Spleen (tissue), 11 donors: Measurements from ENCODE around the gene WLS. TPM values are rescaled to one million over a fixed set of nuclear protein-coding genes. Genes with fewer than 3 reads are reported as not detected.
A peak's percentile ranks its signal among the peaks of the same experiment; 100 is the strongest.

Source experiments
- DNase-seq: peaks from one replicate; pipeline ENCODE4 v3.0.0-alpha.2; 2020
- H3K27ac ChIP-seq, 8 donors: fragments of 200-600 bp; sonication (generic) in 7 of 8; 1 replicate in 4 of 8; 2 replicates in 4 of 8; pipeline versions ENCODE4 v1.5.0 to v1.8.0; 2016 to 2021; ENCODE audit warnings: inconsistent platforms in 4 of 8, mild to moderate bottlenecking in 4 of 8, moderate library complexity in 1 of 8
- H3K27me3 ChIP-seq, 7 donors: fragments of 200-600 bp; sonication (generic) in 6 of 7; replicated peaks in 1 of 7; 1 replicate in 4 of 7; 2 replicates in 3 of 7; pipeline versions ENCODE4 v1.5.0 to v1.8.0; 2016 to 2021; ENCODE audit warnings: inconsistent platforms in 3 of 7, mild to moderate bottlenecking in 1 of 7
- H3K36me3 ChIP-seq, 6 donors: fragments of 200-600 bp; sonication (generic) in 5 of 6; 1 replicate in 4 of 6; 2 replicates in 2 of 6; pipeline versions ENCODE4 v1.5.0 to v1.8.0; 2016 to 2021; ENCODE audit warnings: inconsistent platforms in 2 of 6
- H3K4me1 ChIP-seq, 6 donors: fragments of 200-600 bp; sonication (generic) in 5 of 6; 1 replicate in 3 of 6; 2 replicates in 3 of 6; pipeline versions ENCODE4 v1.5.0 to v1.8.0; 2016 to 2021; ENCODE audit warnings: inconsistent platforms in 3 of 6
- H3K4me3 ChIP-seq, 8 donors: fragments of 200-600 bp; sonication (generic) in 7 of 8; 1 replicate in 4 of 8; 2 replicates in 4 of 8; pipeline versions ENCODE4 v1.5.0 to v1.8.0; 2016 to 2021; ENCODE audit warnings: inconsistent platforms in 4 of 8, mild to moderate bottlenecking in 4 of 8, moderate library complexity in 2 of 8
- H3K9me3 ChIP-seq, 8 donors: fragments of 200-600 bp; sonication (generic) in 7 of 8; 1 replicate in 4 of 8; 2 replicates in 4 of 8; pipeline versions ENCODE4 v1.5.0 to v1.8.0; 2016 to 2021; ENCODE audit warnings: inconsistent platforms in 4 of 8
- CTCF ChIP-seq, 11 experiments: fragments of 200-600 bp in 7 of 11; fragments of 450-650 bp in 4 of 11; sonication (generic) in 4 of 11; IDR thresholded peaks in 8 of 11; conservative IDR thresholded peaks in 3 of 11; 1 replicate in 7 of 11; 2 replicates in 4 of 11; pipeline versions ENCODE4 v1.4.0 to v1.8.0; 2016 to 2021; ENCODE audit warnings: antibody characterized with exemption in 11 of 11, inconsistent platforms in 4 of 11, mild to moderate bottlenecking in 1 of 11
- POLR2A ChIP-seq, 3 donors: fragments of 450-650 bp; IDR thresholded peaks; one replicate each; pipeline ENCODE4 v1.5.1; 2017; ENCODE audit warnings: antibody characterized with exemption in 3 of 3, mild to moderate bottlenecking in 1 of 3
- POLR2AphosphoS5 ChIP-seq, 3 donors: sonication (generic); formaldehyde crosslinking; IDR thresholded peaks; one replicate each; pipeline ENCODE4 v1.5.1; 2017; ENCODE audit warnings: antibody characterized with exemption in 3 of 3
- WGBS, 5 donors: extraction: QIAGEN DNeasy Blood & Tissue Kit in 3 of 5; methylation state at CpG; one replicate each; pipeline versions ENCODE4 v1.1.5 to v1.1.7; 2013 to 2018; 5-methylcytosine and 5-hydroxymethylcytosine counted together
- intact Hi-C: fragments of 100-400 bp; cut with DNase I; formaldehyde crosslinking; loops from one replicate; pipeline ENCODE4 v1.15.0; 2023; ENCODE audit warnings: low total_unique reads
- polyA plus RNA-seq, 3 donors: library from polyadenylated mRNA; stranded (reverse); fragments of 200-250 nt; gene quantifications; one replicate each; pipeline ENCODE4 v1.2.1, GENCODE V29; 2013
- total RNA-seq, 7 donors: library from RNA; depleted of rRNA in 3 of 7; stranded (reverse); fragments of >200 nt in 3 of 7; fragmentation: NEBNext Ultra II Directional in 4 of 7; extraction: Animal tissue kit (Norgen Biotek cat#: 25700) in 4 of 7; gene quantifications; one replicate each; pipeline versions ENCODE4 v1.1.0 to v1.2.1, GENCODE V29; 2016 to 2021
- donor health status: healthy with polysubstance abuse.
- donor health status: DM: no; HTN: no; CAD: no; lungs with moderate emphysema.
- donor health status: DM: no; HTN: no; CAD: no.
- donor health status: Bipolar disorder and iron deficiency.
- donor health status: healthy.
- donor health status: DM: no; HTN: no; CAD: no.
- donor health status: DM: yes; HTN: yes; CAD: no.

The WLS gene
- total and polyA plus RNA-seq, 10 donors, result 5.6 to 67.2 (median 53.2) TPM

- WGBS, 5 donors, result 73 to 89% (median 84%) methylated on average over 6 of the region's 6 CpGs
- no peak for DNase-seq
- H3K4me3 ChIP-seq, result no peak overlapping the region
- intact Hi-C loops, result no loop called here
- no peaks in the 10 kb centered on the region for H3K4me1 ChIP-seq
- H3K9me3 ChIP-seq, result no peaks in the 10 kb centered on the region
- H3K36me3 ChIP-seq, result peaks cover 0 to 90% (median 0%) of the 10 kb centered on the region in 6 donors
- H3K27me3 ChIP-seq, result no peaks in the 10 kb centered on the region
- H3K27ac ChIP-seq, result no peak overlapping the region
- no peak for TF ChIP-seq POLR2AphosphoS5 (IDR thresholded peaks at IDR 0.05)
- no peak for TF ChIP-seq CTCF (IDR thresholded peaks at IDR 0.05 in 8 of 11, conservative IDR thresholded peaks at IDR 0.05 in 3 of 11)
- no peak for TF ChIP-seq POLR2A (IDR thresholded peaks at IDR 0.05)
Measured at GRCh38 chr1:68129536-68130250, 102.6 kb downstream of the WLS start.

- 81 to 94% (median 88%) methylated on average over 10 of the region's 10 CpGs for WGBS, 5 donors
- Histone ChIP-seq H3K4me1 (no peaks in the 10 kb centered on the region), H3K4me3 (no peak overlapping the region), H3K9me3 (no peaks in the 10 kb centered on the region), H3K36me3 (peaks cover 0 to 94% (median 0%) of the 10 kb centered on the region in 6 donors), H3K27ac (no peak overlapping the region), H3K27me3 (no peaks in the 10 kb centered on the region)
- TF ChIP-seq POLR2A (IDR thresholded peaks at IDR 0.05) (no peak), POLR2AphosphoS5 (IDR thresholded peaks at IDR 0.05) (no peak), CTCF (IDR thresholded peaks at IDR 0.05 in 8 of 11, conservative IDR thresholded peaks at IDR 0.05 in 3 of 11) (no peak)
- DNase-seq, result no peak
- intact Hi-C loops, result no loop called here
Measured at GRCh38 chr1:68128820-68129219, 103.5 kb downstream of the WLS start.

GRCh38 chr1:68128157-68128556 lies 104.2 kb downstream of the WLS start:
- Histone ChIP-seq H3K27ac (no peak overlapping the region), H3K27me3 (no peaks in the 10 kb centered on the region), H3K4me1 (no peaks in the 10 kb centered on the region), H3K9me3 (no peaks in the 10 kb centered on the region), H3K36me3 (peaks cover 0 to 94% (median 0%) of the 10 kb centered on the region in 6 donors), H3K4me3 (no peak overlapping the region)
- 48 to 62% (median 56%) methylated on average over 1 of the region's 1 CpG for WGBS, 5 donors
- intact Hi-C loops, result no loop called here
- no peak for DNase-seq
- TF ChIP-seq POLR2AphosphoS5 (IDR thresholded peaks at IDR 0.05) (no peak), POLR2A (IDR thresholded peaks at IDR 0.05) (no peak), CTCF (IDR thresholded peaks at IDR 0.05 in 8 of 11, conservative IDR thresholded peaks at IDR 0.05 in 3 of 11) (no peak)

- peak overlapping the region in 3 of 8 donors; percentile 17 to 45 (median 25) for H3K27ac ChIP-seq
- 61 to 79% (median 65%) methylated on average over 4 of the region's 4 CpGs for WGBS, 5 donors
- no peak for DNase-seq
- no peak overlapping the region for H3K4me3 ChIP-seq
- peaks cover 0 to 36% (median 0%) of the 10 kb centered on the region in 6 donors for H3K36me3 ChIP-seq
- H3K4me1 ChIP-seq, result peaks cover 0 to 20% (median 7%) of the 10 kb centered on the region in 6 donors
- H3K9me3 ChIP-seq, result no peaks in the 10 kb centered on the region
- TF ChIP-seq POLR2AphosphoS5 (IDR thresholded peaks at IDR 0.05), result no peak
- no peak for TF ChIP-seq CTCF (IDR thresholded peaks at IDR 0.05 in 8 of 11, conservative IDR thresholded peaks at IDR 0.05 in 3 of 11)
- TF ChIP-seq POLR2A (IDR thresholded peaks at IDR 0.05), result no peak
- H3K27me3 ChIP-seq, result no peaks in the 10 kb centered on the region
- intact Hi-C loops, result loop anchor here (5.0 kb wide), 1 partner anchor 216 kb away; no protein-coding TSS in a partner anchor
Measured at GRCh38 chr1:68121536-68121935, 110.8 kb downstream of the WLS start.
